ENCODE results near the gene MOK. TPM values are rescaled to one million over a fixed set of nuclear protein-coding genes. Genes with fewer than 3 reads are reported as not detected.

Gene MOK
- total RNA-seq, 2 donors from 2014 or later: 4.8 to 6.9 TPM

DNA sequence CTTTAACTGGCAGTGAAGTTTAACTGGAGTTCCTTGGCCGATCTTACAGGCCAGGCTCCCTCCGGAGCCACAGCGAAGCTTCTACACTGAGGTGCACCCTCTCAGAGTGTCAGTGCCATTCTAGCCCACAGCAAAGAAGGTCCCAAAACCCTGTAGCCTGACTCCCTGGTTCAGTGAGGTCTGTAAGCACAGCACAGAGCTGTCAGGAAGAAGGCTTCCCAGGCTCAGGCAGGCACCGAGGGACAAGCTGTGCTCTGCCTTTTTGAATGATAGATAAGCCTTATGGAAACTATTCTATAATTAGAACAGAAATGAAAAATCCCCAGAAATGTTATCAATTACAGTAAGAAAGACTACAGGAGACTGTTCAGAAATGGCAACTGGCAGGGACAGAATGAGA is 40.2 kb downstream of the MOK start:
- intact Hi-C loops (cut with DNase I): no loop called here
- H3K36me3 ChIP-seq: no peaks in the 10 kb centered on the region
- no peaks in the 10 kb centered on the region for H3K9me3 ChIP-seq
- DNase-seq: no peak
- H3K27me3 ChIP-seq: no peaks in the 10 kb centered on the region
- no peaks in the 10 kb centered on the region for H3K4me1 ChIP-seq
- TF ChIP-seq CTCF (IDR thresholded peaks at IDR 0.05): no peak
- H3K27ac ChIP-seq: no peak overlapping the region
- no peak overlapping the region for H3K4me3 ChIP-seq
- no peak overlapping the region for H3K9ac ChIP-seq (ENCODE audit: low read depth in 2 of 2, low read length in 2 of 2)

- H3K27ac ChIP-seq: no peak overlapping the region
- no peak overlapping the region for H3K9ac ChIP-seq (ENCODE audit: low read depth in 2 of 2, low read length in 2 of 2)
- no peak for TF ChIP-seq CTCF (IDR thresholded peaks at IDR 0.05)
- H3K36me3 ChIP-seq: no peaks in the 10 kb centered on the region
- no peaks in the 10 kb centered on the region for H3K9me3 ChIP-seq
- intact Hi-C loops (cut with DNase I): no loop called here
- H3K4me1 ChIP-seq: no peaks in the 10 kb centered on the region
- H3K27me3 ChIP-seq: no peaks in the 10 kb centered on the region
- H3K4me3 ChIP-seq: no peak overlapping the region
- DNase-seq: no peak
Measured at GRCh38 chr14:102264355-102264754, 40.6 kb downstream of the MOK start.

- Histone ChIP-seq H3K9me3 (no peaks in the 10 kb centered on the region), H3K9ac (ENCODE audit: low read depth in 2 of 2, low read length in 2 of 2) (no peak overlapping the region), H3K4me3 (no peak overlapping the region), H3K27me3 (no peaks in the 10 kb centered on the region), H3K4me1 (no peaks in the 10 kb centered on the region), H3K27ac (no peak overlapping the region), H3K36me3 (no peaks in the 10 kb centered on the region)
- intact Hi-C loops (cut with DNase I): no loop called here
- DNase-seq: no peak
- no peak for TF ChIP-seq CTCF (IDR thresholded peaks at IDR 0.05)
Measured at GRCh38 chr14:102262929-102263462, 42.0 kb downstream of the MOK start.

GRCh38 chr14:102258136-102258535 is 46.8 kb downstream of the MOK start:
- Histone ChIP-seq H3K36me3 (no peaks in the 10 kb centered on the region), H3K4me1 (no peaks in the 10 kb centered on the region), H3K27me3 (no peaks in the 10 kb centered on the region), H3K4me3 (no peak overlapping the region), H3K27ac (no peak overlapping the region), H3K9me3 (no peaks in the 10 kb centered on the region), H3K9ac (ENCODE audit: low read depth in 2 of 2, low read length in 2 of 2) (no peak overlapping the region)
- no peak for TF ChIP-seq CTCF (IDR thresholded peaks at IDR 0.05)
- intact Hi-C loops (cut with DNase I): no loop called here
- DNase-seq: no peak

DNA sequence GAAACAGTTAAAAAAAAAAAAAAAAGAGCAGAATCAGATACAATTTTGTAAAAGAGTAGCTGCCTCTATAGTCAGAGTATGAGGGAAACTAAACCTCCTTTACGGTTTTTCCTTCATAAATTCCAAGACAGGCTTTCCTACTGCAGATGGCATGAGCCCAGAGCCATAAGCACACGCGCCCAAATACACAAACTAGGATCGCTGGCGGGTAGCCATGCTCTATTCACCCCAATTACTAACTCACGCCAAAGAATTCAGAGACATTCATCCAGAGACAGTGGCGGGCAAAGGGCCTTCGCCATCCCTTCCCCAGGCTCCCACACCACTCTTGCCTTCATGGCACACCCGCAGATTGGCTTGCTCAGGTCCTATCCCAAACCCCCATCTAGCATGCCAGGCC is 48.2 kb downstream of the MOK start:
- Histone ChIP-seq H3K4me1 (no peaks in the 10 kb centered on the region), H3K27me3 (no peaks in the 10 kb centered on the region), H3K9ac (ENCODE audit: low read depth in 2 of 2, low read length in 2 of 2) (no peak overlapping the region), H3K27ac (no peak overlapping the region), H3K4me3 (no peak overlapping the region), H3K36me3 (no peaks in the 10 kb centered on the region), H3K9me3 (no peaks in the 10 kb centered on the region)
- no peak for TF ChIP-seq CTCF (IDR thresholded peaks at IDR 0.05)
- intact Hi-C loops (cut with DNase I): no loop called here
- DNase-seq: no peak
